ENCODE measurements around the gene ENPP5. TPM values are rescaled to one million over a fixed set of nuclear protein-coding genes. Genes with fewer than 3 reads are reported as not detected.

ENPP5 gene
- total RNA-seq, 1 donor from 2014 or later = 4.2 TPM

GRCh38 chr6:46215777-46216176 is 45.0 kb upstream of the ENPP5 start:
- no peak overlapping the region for H3K27ac Mint-ChIP-seq

DNA sequence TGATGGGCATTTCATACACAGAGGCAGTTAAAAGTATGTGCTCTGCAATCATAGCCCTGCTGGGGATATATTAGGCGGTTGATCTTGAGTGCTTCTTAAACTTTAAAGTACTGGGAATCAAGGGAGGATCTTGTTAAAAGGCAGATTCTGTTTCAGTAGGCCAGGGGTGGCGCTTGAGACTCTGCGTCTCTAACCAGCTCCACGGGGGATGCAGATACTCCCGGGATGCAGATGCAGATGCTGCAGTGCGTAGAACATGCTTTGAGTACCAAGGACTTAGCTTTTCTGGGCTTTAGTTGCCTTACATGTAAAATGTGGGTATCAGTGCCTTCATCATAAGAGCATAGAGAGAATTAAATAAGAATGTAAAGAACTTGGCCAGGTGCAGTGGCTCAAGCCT is 44.4 kb upstream of the ENPP5 start:
- no peak for DNase-seq (ENCODE audit: extremely low spot score, unreplicated experiment)
- no peaks in the 10 kb centered on the region for H3K36me3 Mint-ChIP-seq
- no peaks in the 10 kb centered on the region for H3K9me3 Mint-ChIP-seq
- no peak overlapping the region for H3K27ac Mint-ChIP-seq
- no peaks in the 10 kb centered on the region for H3K4me1 Mint-ChIP-seq (ENCODE audit: unreplicated experiment)
- H3K27me3 Mint-ChIP-seq = peaks cover under 1% of the 10 kb centered on the region
- H3K4me3 Mint-ChIP-seq = no peak overlapping the region
- TF ChIP-seq, protein P1, sequence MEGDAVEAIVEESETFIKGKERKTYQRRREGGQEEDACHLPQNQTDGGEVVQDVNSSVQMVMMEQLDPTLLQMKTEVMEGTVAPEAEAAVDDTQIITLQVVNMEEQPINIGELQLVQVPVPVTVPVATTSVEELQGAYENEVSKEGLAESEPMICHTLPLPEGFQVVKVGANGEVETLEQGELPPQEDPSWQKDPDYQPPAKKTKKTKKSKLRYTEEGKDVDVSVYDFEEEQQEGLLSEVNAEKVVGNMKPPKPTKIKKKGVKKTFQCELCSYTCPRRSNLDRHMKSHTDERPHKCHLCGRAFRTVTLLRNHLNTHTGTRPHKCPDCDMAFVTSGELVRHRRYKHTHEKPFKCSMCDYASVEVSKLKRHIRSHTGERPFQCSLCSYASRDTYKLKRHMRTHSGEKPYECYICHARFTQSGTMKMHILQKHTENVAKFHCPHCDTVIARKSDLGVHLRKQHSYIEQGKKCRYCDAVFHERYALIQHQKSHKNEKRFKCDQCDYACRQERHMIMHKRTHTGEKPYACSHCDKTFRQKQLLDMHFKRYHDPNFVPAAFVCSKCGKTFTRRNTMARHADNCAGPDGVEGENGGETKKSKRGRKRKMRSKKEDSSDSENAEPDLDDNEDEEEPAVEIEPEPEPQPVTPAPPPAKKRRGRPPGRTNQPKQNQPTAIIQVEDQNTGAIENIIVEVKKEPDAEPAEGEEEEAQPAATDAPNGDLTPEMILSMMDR (conservative IDR thresholded peaks at IDR 0.05) = no peak

More at GRCh38 chr6:46215777-46216176, 45.0 kb upstream of the ENPP5 start:
- Mint-ChIP-seq H3K27me3 (no peaks in the 10 kb centered on the region), H3K9me3 (no peaks in the 10 kb centered on the region), H3K36me3 (no peaks in the 10 kb centered on the region), H3K4me3 (no peak overlapping the region), H3K4me1 (ENCODE audit: unreplicated experiment) (no peaks in the 10 kb centered on the region)
- TF ChIP-seq, protein P1 (conservative IDR thresholded peaks at IDR 0.05) = no peak
- no peak for DNase-seq (ENCODE audit: extremely low spot score, unreplicated experiment)

DNA sequence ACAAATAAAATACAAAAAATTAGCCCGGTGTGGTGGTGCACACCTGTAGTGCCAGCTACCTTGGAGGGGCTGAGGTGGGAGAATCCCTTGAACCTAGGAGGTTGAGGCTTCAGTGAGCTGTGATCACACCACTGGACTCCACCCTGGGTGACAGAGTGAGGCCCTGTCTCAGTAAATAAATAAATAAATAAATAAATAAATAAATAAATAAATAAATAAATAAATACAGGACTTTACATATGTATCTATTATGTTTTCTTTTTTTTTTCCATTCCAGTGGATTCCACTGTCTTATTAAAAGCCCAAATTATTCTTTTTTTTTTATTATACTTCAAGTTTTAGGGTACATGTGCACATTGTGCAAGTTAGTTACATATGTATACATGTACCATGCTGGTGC is 41.1 kb upstream of the ENPP5 start:
- Mint-ChIP-seq H3K36me3 (no peaks in the 10 kb centered on the region), H3K27me3 (peaks cover 7% of the 10 kb centered on the region), H3K4me1 (ENCODE audit: unreplicated experiment) (no peaks in the 10 kb centered on the region), H3K27ac (no peak overlapping the region), H3K4me3 (no peak overlapping the region), H3K9me3 (no peaks in the 10 kb centered on the region)
- no peak for DNase-seq (ENCODE audit: extremely low spot score, unreplicated experiment)
- TF ChIP-seq, protein P1 (conservative IDR thresholded peaks at IDR 0.05) = no peak

DNA sequence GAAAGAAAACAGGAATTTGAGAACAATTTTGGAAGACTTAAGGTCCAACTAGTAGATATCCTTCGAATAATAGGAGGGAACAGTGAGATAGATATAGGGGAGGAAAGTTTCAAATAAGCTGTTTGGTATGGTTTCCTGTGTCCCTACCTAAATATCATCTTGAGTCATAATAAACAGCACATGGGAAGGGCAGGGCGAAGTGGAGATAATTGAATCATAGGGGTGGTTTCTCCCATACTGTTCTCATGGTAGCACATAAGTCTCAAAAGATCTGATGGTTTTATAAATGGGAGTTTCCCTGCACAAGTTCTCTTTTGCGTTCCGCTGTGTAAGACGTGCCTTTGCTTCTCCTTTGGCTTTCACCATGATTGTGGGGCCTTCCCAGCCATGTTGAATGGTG is 39.5 kb upstream of the ENPP5 start:
- no peak overlapping the region for H3K27ac Mint-ChIP-seq
- H3K27me3 Mint-ChIP-seq = peaks cover 7% of the 10 kb centered on the region
- no peaks in the 10 kb centered on the region for H3K36me3 Mint-ChIP-seq
- no peak overlapping the region for H3K4me3 Mint-ChIP-seq
- H3K9me3 Mint-ChIP-seq = no peaks in the 10 kb centered on the region
- TF ChIP-seq, protein P1 (conservative IDR thresholded peaks at IDR 0.05) = no peak
- no peaks in the 10 kb centered on the region for H3K4me1 Mint-ChIP-seq (ENCODE audit: unreplicated experiment)
- no peak for DNase-seq (ENCODE audit: extremely low spot score, unreplicated experiment)

DNA sequence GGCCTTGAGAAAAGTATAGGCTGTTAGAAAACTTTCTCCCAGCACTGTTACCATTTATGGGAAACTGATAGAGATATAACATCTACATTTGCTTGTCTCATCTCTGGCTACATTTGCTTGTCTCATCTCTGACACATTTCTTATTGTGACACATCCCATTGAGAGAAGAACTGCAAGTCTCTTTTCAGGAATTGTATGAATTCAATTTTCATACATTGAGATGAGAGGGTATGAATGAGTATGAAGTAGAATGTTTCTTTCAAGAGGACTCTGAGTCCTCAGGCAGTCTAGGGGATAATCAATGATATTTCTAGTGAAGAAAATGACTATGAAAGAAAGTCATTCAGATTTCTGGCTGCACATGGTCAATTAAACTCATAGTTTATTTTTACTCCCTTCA is 37.5 kb upstream of the ENPP5 start:
- Mint-ChIP-seq H3K27ac (no peak overlapping the region), H3K4me3 (no peak overlapping the region), H3K4me1 (ENCODE audit: unreplicated experiment) (no peaks in the 10 kb centered on the region), H3K27me3 (peaks cover 7% of the 10 kb centered on the region), H3K9me3 (no peaks in the 10 kb centered on the region), H3K36me3 (no peaks in the 10 kb centered on the region)
- no peak for DNase-seq (ENCODE audit: extremely low spot score, unreplicated experiment)
- TF ChIP-seq, protein P1 (conservative IDR thresholded peaks at IDR 0.05) = no peak

- DNase-seq (ENCODE audit: extremely low spot score, unreplicated experiment) = no peak
- no peaks in the 10 kb centered on the region for H3K36me3 Mint-ChIP-seq
- TF ChIP-seq, protein P1 (conservative IDR thresholded peaks at IDR 0.05) = no peak
- H3K9me3 Mint-ChIP-seq = peaks cover under 1% of the 10 kb centered on the region
- no peaks in the 10 kb centered on the region for H3K4me1 Mint-ChIP-seq (ENCODE audit: unreplicated experiment)
- no peak overlapping the region for H3K4me3 Mint-ChIP-seq
- H3K27ac Mint-ChIP-seq = no peak overlapping the region
- peaks cover 7% of the 10 kb centered on the region for H3K27me3 Mint-ChIP-seq
Observed at GRCh38 chr6:46207174-46207573, 36.4 kb upstream of the ENPP5 start.
